AG04450 (cell line): ENCODE measurements around the gene AP1B1. TPM values are rescaled to one million over a fixed set of nuclear protein-coding genes. Genes with fewer than 3 reads are reported as not detected.

ENCODE experiments used
- CTCF ChIA-PET: fragments of 300-600, 350-600 bp; formaldehyde crosslinking; extraction: SDS; loops from one replicate; lab custom pipeline; 2022; ENCODE audit warnings: antibody characterized with exemption, inconsistent platforms; lab: Charles Lee
- POLR2A ChIA-PET: fragments of 350-600 bp; formaldehyde crosslinking; extraction: SDS; loops from one replicate; lab custom pipeline; 2021; ENCODE audit warnings: antibody characterized with exemption, inconsistent platforms; lab: Yijun Ruan, JAX
- DNase-seq: peaks from one replicate; pipeline ENCODE4 v3.0.0-alpha.2; 2011; ENCODE audit warnings: low read depth, low spot score
- H3K27ac ChIP-seq: one replicate; pipeline ENCODE4 v1.5.1; 2012; ENCODE audit warnings: low read depth, low read length, control low read depth
- H3K27me3 ChIP-seq: one replicate; pipeline ENCODE4 v1.6.0; 2012; ENCODE audit warnings: low read length; ENCODE audit not compliant: control insufficient read depth, insufficient read depth
- H3K4me3 ChIP-seq: 2 replicates; pipeline ENCODE4 v1.5.1; 2011; ENCODE audit warnings: mild to moderate bottlenecking, low read depth, low read length, control low read depth
- H3K9me3 ChIP-seq: 2 replicates; pipeline ENCODE4 v1.5.1; 2012; ENCODE audit warnings: low read length; ENCODE audit not compliant: control insufficient read depth, insufficient read depth
- CTCF ChIP-seq: IDR thresholded peaks from 2 replicates; pipeline ENCODE4 v1.5.1; 2011; ENCODE audit warnings: low read depth, low read length, control low read depth, inconsistent platforms
- polyA plus RNA-seq: library from polyadenylated mRNA; depleted of rRNA; stranded (reverse); fragments of >200 nt; gene quantifications from 2 replicates; pipeline ENCODE4 v1.2.3, GENCODE V29; 2011

The AP1B1 gene
- polyA plus RNA-seq, 1 experiment: 54.1 TPM

- ChIA-PET POLR2A (no interaction called here), CTCF (no interaction called here)
- Histone ChIP-seq H3K27ac (no peak overlapping the region), H3K4me3 (no peak overlapping the region), H3K27me3 (no peaks in the 10 kb centered on the region), H3K9me3 (no peaks in the 10 kb centered on the region; the same call in 1 of the 2 replicates)
- no peak for TF ChIP-seq CTCF
- no peak for DNase-seq
These were observed 61.9 kb downstream of the AP1B1 start for GRCh38 chr22:29326481-29326880.

- no peaks in the 10 kb centered on the region for H3K27me3 ChIP-seq
- CTCF ChIA-PET: no interaction called here
- POLR2A ChIA-PET: no interaction called here
- no peak overlapping the region for H3K4me3 ChIP-seq
- H3K9me3 ChIP-seq: no peaks in the 10 kb centered on the region; the same call in 1 of the 2 replicates
- no peak overlapping the region for H3K27ac ChIP-seq
- TF ChIP-seq CTCF: no peak
- DNase-seq: no peak
These were observed 62.5 kb downstream of the AP1B1 start for GRCh38 chr22:29325785-29326315.

GRCh38 chr22:29325356-29325755, 63.0 kb downstream of the AP1B1 start:
- Histone ChIP-seq H3K4me3 (no peak overlapping the region), H3K27ac (no peak overlapping the region), H3K9me3 (no peaks in the 10 kb centered on the region; the same call in 1 of the 2 replicates), H3K27me3 (no peaks in the 10 kb centered on the region)
- TF ChIP-seq CTCF: no peak
- POLR2A ChIA-PET: interaction anchor here (0.5 kb wide), 1 partner anchor 1572 kb away, joined by 5 read pairs; no protein-coding TSS in a partner anchor
- DNase-seq: no peak
- CTCF ChIA-PET: no interaction called here

- no peak for TF ChIP-seq CTCF
- no peaks in the 10 kb centered on the region for H3K27me3 ChIP-seq
- ChIA-PET CTCF (interaction anchor here (0.6 kb wide), 1 partner anchor 18 kb away, joined by 3 read pairs; no protein-coding TSS in a partner anchor), POLR2A (interaction anchor here (0.7 kb wide), 1 partner anchor 14 kb away, joined by 6 read pairs; no protein-coding TSS in a partner anchor)
- H3K27ac ChIP-seq: no peak overlapping the region
- H3K4me3 ChIP-seq: no peak overlapping the region
- no peaks in the 10 kb centered on the region; the same call in 1 of the 2 replicates for H3K9me3 ChIP-seq
- DNase-seq: no peak
These were observed 64.7 kb downstream of the AP1B1 start for GRCh38 chr22:29323641-29324040.

GRCh38 chr22:29320546-29320945, 67.8 kb downstream of the AP1B1 start:
- DNase-seq: no peak
- peaks cover 4% of the 10 kb centered on the region; the same call in 1 of the 2 replicates for H3K9me3 ChIP-seq
- POLR2A ChIA-PET: no interaction called here
- no peak overlapping the region for H3K27ac ChIP-seq
- peak; percentile 15; the same call in 1 of the 2 replicates for TF ChIP-seq CTCF
- CTCF ChIA-PET: interaction anchor here (1.3 kb wide), 1 partner anchor 39 kb away, joined by 4 read pairs; no protein-coding TSS in a partner anchor
- no peak overlapping the region for H3K4me3 ChIP-seq
- peaks cover 16% of the 10 kb centered on the region for H3K27me3 ChIP-seq
